ENCODE measurements around the gene C11orf21.

DNA sequence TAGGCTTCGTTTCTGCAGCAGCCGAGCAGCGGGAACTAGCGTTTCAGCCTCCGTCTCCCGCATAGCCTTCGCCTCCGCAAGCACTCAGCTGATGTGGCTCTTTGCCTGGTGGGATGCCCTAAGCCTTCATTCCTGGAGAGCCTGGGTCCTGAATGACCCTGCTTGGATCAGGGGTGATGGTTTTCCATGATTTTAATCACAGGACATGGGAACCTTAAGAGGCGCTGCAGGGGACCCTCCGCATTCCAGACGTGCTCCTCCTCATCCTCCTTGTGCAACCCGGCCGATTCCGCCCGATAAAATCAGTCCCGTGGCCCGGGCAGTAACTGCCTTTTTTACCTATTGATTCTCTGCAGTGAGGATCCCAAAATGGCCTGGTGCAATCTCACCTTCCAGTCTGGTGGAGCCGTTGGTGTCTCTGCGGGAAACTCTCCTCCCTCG, 8.2 kb downstream of the C11orf21 start:
- TF ChIP-seq CTCF (IDR thresholded peaks at IDR 0.05; ENCODE audit: insufficient read depth, low read length) (no peak), POLR2AphosphoS5 (IDR thresholded peaks at IDR 0.05; ENCODE audit: low read depth) (no peak), GABPA (IDR thresholded peaks at IDR 0.05; ENCODE audit: low read depth) (no peak), SPI1 (IDR thresholded peaks at IDR 0.05; ENCODE audit: borderline replicate concordance, low read depth) (no peak)
- TF ChIP-seq, protein P1, sequence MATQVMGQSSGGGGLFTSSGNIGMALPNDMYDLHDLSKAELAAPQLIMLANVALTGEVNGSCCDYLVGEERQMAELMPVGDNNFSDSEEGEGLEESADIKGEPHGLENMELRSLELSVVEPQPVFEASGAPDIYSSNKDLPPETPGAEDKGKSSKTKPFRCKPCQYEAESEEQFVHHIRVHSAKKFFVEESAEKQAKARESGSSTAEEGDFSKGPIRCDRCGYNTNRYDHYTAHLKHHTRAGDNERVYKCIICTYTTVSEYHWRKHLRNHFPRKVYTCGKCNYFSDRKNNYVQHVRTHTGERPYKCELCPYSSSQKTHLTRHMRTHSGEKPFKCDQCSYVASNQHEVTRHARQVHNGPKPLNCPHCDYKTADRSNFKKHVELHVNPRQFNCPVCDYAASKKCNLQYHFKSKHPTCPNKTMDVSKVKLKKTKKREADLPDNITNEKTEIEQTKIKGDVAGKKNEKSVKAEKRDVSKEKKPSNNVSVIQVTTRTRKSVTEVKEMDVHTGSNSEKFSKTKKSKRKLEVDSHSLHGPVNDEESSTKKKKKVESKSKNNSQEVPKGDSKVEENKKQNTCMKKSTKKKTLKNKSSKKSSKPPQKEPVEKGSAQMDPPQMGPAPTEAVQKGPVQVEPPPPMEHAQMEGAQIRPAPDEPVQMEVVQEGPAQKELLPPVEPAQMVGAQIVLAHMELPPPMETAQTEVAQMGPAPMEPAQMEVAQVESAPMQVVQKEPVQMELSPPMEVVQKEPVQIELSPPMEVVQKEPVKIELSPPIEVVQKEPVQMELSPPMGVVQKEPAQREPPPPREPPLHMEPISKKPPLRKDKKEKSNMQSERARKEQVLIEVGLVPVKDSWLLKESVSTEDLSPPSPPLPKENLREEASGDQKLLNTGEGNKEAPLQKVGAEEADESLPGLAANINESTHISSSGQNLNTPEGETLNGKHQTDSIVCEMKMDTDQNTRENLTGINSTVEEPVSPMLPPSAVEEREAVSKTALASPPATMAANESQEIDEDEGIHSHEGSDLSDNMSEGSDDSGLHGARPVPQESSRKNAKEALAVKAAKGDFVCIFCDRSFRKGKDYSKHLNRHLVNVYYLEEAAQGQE (IDR thresholded peaks at IDR 0.05; ENCODE audit: insufficient replicate concordance, low read depth) = no peak
